ENCODE results near the gene RASEF. TPM values are rescaled to one million over a fixed set of nuclear protein-coding genes. Genes with fewer than 3 reads are reported as not detected.
"Not testable (repeated sequence)": the region's sequence is repeated elsewhere in the genome, so short reads cannot be mapped to it uniquely, and the experiment has no call there.

The RASEF gene
- total RNA-seq, 1 experiment from 2014 or later = 12.6 TPM

GRCh38 chr9:82938426-82939218 lies 124.3 kb downstream of the RASEF start:
- DNase-seq = no peak
- no peaks in the 10 kb centered on the region for H3K36me3 ChIP-seq
- H3K27ac ChIP-seq = no peak overlapping the region
- no peaks in the 10 kb centered on the region for H3K9me3 ChIP-seq (replicated peaks)
- peaks cover 7% of the 10 kb centered on the region; the same call in 1 of the 2 replicates for H3K4me1 ChIP-seq
- H3K4me3 ChIP-seq = no peak overlapping the region
- H3K27me3 ChIP-seq = no peaks in the 10 kb centered on the region

- H3K4me3 ChIP-seq, DNase-seq: not testable (repeated sequence)
These were observed 126.4 kb downstream of the RASEF start for GRCh38 chr9:82936561-82936960.

GRCh38 chr9:82934949-82935348 lies 128.0 kb downstream of the RASEF start:
- H3K27me3 ChIP-seq = no peaks in the 10 kb centered on the region
- DNase-seq = peak; percentile 21 to 27
- H3K4me1 ChIP-seq = peaks cover 7% of the 10 kb centered on the region; the same call in 1 of the 2 replicates
- H3K9me3 ChIP-seq (replicated peaks) = no peaks in the 10 kb centered on the region
- no peak overlapping the region for H3K27ac ChIP-seq
- no peak overlapping the region for H3K4me3 ChIP-seq
- H3K36me3 ChIP-seq = no peaks in the 10 kb centered on the region

More at GRCh38 chr9:82936561-82936960, 126.4 kb downstream of the RASEF start:
- not testable (repeated sequence) for H3K4me1 ChIP-seq; H3K9me3 ChIP-seq (replicated peaks); H3K36me3 ChIP-seq; H3K27me3 ChIP-seq; H3K27ac ChIP-seq

DNA sequence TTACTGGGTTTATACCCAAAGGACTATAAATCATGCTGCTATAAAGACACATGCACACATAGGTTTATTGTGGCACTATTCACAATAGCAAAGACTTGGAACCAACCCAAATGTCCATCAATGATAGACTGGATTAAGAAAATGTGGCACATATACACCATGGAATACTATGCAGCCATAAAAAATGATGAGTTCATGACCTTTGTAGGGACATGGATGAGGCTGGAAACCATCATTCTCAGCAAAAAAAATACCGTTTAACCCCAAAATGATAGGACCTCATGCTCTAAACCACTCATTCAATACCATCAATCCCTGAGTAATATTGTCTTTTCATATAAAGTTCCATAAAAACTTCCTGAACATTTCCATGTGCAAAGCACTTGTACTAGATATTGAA lies 128.9 kb downstream of the RASEF start:
- not testable (repeated sequence) for H3K27me3 ChIP-seq; H3K4me3 ChIP-seq; H3K27ac ChIP-seq; H3K4me1 ChIP-seq; H3K9me3 ChIP-seq (replicated peaks); H3K36me3 ChIP-seq; DNase-seq

- Histone ChIP-seq H3K27me3 (no peaks in the 10 kb centered on the region), H3K9me3 (replicated peaks) (no peaks in the 10 kb centered on the region), H3K4me3 (no peak overlapping the region), H3K27ac (no peak overlapping the region), H3K36me3 (no peaks in the 10 kb centered on the region), H3K4me1 (peaks cover 5% of the 10 kb centered on the region; the same call in 1 of the 2 replicates)
- peak in 1 of 2 experiments; percentile 30 for DNase-seq
These were observed 132.8 kb downstream of the RASEF start for GRCh38 chr9:82930116-82930515.

All from SJCRH30 (cell line).